NCI-H2029 (cell line): Measurements from ENCODE around the gene CCL25.
A peak's percentile ranks its signal among the peaks of the same experiment; 100 is the strongest.

Source experiments
- DNase-seq: peaks from one replicate; lab custom pipeline; 2025; lab: John Stamatoyannopoulos, UW

The CCL25 gene

GRCh38 chr19:8045872-8046568, 6.5 kb upstream of the CCL25 start:
- DNase-seq, result no peak

DNA sequence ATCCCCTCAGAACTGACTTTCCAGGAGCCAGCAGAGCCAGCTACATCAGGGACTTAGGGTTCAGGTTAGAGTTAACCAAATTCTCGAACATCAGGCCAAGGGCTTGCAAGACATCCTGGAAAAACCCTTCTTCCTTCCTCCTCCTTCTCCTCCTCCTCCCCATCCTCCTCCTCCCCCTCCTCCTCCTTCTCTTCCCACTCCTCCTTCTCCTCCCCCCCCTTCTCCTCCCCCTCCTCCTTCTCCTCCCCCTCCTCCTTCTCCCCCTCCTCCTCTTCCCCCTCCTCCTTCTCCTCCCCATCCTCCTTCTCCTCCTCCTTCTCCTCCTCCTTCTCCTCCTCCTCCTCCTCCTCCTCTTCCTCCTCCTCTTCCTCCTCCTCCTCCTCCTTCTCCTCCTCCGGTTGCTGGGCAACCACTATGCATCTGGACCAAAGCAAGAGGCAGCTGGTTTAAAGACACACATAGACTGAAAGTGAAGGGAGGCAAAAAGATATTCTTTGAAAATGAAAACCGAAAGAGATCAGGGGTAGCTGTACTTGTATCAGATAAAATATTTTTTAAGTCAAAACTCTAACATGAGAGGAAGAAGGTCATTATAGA, 5.9 kb upstream of the CCL25 start:
- no peak for DNase-seq

DNA sequence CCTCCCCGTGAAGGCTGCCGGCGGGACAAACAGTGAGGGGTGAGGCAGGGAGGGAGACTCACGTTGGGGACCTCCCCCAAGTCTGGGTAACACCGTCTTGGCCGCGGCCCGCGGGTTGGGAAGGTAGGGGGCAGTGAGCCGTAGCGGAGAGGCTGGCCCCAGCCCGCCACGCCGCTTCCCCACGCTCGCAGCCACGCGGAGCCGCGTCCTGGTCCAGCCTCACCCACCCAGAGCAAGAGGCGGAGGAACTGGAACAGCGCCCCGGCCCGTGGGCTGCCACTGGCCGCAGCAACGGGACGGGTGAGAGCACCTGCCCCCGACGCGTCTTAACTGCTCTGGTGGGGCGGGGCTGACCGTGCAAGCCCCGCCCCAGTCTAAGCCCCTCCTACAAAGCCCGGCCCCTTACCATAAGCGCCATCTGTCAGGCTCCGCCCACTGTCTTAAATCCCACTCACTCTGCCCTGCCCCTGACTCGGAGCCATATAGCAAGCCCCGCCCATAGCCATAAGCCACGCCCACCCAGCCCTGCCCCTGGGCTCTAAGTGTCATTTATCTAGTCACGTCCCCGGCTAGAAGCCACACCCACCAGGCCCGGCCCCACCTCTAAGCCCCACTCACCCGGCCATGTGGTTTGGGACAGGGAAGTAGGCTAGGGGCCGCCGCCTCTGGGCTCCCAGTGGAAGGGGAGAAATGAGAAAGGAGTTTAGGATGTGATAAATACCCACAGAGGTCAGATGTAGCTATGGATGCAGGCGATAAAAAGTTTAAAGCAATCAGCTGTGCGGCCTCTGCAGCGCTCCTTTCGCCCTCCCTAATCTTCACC, 2.1 kb upstream of the CCL25 start:
- peak; percentile 93 for DNase-seq

DNA sequence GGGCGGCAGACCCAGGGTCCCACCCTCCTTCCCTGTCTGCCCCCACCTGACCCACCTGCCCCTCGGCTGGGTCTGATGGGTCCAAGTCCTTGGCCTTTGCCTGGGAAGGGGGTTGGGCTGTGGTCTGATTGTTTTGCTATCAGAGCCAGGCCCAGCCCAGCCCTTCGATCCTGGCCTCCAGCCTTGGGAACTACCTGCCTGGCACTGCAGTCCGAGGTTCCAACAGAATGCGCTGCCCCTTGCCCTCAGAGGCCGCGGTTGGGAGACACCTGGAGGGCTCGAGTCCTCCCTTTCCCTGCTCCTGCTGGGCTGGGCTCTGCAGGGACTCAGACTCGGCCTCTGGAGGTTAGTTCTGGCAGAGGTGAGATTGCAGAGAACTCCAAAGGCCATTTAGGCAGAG, 1.6 kb downstream of the CCL25 start:
- DNase-seq, result no peak

DNA sequence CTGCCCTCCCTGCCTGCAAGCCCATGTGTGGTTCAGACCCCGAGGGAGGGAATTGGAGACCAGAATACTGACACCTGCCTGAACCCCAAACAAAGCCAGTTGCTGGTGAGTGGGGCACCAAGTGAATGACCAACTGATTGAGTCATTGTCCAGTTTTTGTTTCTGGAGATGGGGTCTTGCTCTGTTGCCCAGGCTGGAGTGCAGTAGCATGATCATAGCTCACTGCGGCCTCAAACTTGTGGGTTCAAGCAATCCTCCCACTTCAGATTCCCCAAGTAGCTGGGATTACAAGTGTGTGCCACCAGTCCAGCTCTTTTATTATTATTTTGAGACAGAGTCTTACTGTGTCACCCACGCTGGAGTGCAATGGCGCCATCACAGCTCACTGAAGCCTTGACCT, 4.0 kb downstream of the CCL25 start:
- DNase-seq, result no peak

GRCh38 chr19:8057545-8058270, 5.1 kb downstream of the CCL25 start:
- no peak for DNase-seq

GRCh38 chr19:8064911-8065874, 12.6 kb downstream of the CCL25 start:
- DNase-seq, result no peak

GRCh38 chr19:8065875-8066261, 13.3 kb downstream of the CCL25 start:
- DNase-seq, result no peak

DNA sequence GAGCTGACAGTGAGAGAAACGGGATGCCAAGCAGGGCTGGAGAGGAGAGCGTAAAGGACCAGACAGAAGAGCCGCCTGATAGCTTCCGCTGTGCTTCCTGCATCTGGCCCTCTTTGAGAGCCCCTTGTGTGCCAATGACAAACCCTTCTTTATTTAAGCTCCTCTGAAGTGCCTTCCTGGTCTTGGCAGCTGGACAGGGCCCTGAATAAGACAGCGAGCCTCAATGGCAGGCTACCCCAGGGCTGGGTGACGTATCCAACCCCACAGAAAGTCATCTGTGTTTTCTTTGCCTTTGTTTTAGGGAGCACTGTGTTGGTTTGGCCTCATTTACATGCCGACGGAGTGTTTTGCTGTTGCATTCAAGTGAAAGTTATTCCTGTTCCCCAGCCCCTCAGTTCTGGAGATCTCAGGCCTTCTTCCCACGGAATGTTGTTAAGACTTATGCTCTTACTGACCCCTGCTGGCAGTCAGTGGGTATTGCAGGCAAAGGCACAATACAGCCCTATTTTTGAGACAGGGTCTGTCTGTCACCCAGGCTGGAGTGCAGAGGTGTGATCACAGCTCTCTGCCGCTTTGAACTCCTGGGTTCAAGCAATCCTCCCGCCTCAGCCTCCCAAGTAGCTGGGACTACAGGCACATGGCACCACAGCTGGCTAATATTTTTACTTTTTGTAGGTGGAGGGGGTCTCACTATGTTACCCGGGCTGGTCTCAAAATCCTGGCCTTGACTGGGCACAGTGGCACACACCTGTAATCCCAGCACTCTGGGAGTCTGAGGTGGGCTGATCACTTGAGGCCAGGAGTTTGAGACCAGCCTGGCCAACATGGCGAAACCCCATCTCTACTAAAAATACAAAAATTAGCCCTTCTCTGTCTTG, 16.8 kb downstream of the CCL25 start:
- peak; percentile 97 for DNase-seq

DNA sequence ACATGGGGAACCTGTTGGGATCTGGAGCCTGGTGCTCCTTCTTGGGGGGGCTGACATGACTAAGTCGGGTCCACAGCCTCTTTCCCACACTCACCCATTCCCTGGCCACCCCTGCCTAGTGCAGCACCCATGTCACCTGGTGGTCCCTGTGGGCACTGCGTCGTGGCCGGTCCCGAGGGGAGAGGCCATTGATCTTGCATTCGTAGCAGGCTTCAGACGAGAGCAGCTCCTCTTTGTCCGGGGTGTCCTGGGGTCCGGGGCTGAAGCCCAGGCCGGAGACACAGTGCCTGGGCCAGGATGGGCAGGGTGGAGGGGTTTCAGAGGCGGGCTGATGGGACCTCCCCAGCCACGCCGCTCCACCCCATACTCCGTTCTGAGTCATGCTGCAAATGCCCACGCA, 19.4 kb downstream of the CCL25 start:
- no peak for DNase-seq

DNA sequence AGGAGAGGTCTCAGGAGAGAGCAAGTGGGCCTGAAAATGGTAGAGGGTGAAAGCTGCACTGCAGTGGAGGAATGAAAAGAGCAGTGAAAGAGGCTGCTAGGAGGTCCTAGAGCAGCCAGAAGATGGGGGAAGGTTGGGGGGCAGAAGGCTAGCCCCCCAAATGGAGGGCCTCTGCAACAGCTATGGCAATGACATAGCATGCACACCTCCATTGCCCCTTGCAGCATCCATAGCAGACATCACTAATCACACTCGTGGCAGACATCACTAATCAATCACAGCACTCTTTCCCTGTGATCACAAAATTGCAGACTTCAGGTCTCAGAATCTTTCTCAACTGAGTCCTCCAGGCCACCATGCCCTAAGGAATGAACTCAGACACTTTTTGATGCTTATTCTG, 21.9 kb downstream of the CCL25 start:
- no peak for DNase-seq

GRCh38 chr19:8075158-8076074, 22.9 kb downstream of the CCL25 start:
- DNase-seq, result no peak

DNA sequence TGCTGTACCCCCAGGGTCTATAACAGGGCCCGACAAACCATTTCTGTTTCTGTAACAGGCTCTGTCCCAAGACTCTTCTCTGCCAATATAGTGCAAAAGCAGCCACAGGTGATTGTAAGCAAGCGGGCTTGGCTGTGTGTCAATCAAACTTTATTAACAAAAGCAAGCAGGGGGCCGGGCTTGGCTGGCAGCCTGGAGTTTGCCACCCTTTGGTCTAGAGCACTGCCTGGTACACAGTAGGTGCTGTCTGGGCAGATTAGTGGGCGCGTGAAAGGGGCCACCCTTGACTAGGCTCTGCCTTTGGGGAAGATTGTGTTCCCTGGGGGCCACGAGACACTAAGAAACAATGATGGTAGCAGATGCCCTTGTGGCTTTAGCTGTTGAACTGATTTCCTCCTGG, 27.4 kb downstream of the CCL25 start:
- no peak for DNase-seq

DNA sequence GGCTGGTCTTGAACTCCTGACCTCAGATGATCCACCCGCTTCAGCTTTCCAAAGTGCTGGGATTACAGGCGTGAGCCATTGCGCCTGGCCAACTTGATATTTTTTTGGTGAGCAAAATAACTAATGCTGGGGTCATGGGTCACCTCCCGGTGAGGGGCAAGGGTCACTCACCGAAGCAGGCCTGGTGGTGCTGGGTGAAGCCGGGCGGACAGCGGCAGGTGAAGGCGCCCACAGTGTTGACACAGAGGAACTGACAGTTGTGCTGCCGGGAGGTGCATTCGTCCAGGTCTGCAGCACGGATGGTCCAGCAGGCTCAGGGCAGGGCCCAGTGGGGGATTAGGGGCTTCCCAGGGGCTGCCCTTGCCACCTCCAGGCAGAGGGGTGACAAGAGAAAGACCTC, 28.3 kb downstream of the CCL25 start:
- DNase-seq, result no peak

- no peak for DNase-seq
Observed at GRCh38 chr19:8081569-8082550, 29.3 kb downstream of the CCL25 start.

GRCh38 chr19:8083141-8083540, 30.6 kb downstream of the CCL25 start:
- DNase-seq, result no peak

DNA sequence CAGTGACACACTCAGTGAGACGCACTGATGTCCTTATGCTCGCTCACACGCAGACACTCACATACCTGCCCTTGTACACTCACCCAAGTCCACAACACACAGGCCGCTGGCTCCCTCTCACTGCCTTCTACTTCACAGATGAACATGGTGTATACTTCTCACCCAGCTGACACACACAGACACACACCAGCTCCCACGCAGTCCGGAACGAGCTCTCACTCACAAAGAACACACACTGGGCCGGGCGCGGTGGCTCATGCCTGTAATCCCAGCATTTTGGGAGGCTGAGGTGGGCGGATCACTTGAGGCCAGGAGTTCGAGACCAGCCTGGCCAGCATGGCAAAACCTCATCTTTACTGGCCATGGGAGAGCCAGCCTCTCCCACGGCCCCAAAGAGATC, 31.6 kb downstream of the CCL25 start:
- no peak for DNase-seq
